ENCODE data around the gene PEPD. TPM values are rescaled to one million over a fixed set of nuclear protein-coding genes. Genes with fewer than 3 reads are reported as not detected.

PEPD gene
- total RNA-seq, 1 experiment from 2014 or later, result 84.3 TPM

DNA sequence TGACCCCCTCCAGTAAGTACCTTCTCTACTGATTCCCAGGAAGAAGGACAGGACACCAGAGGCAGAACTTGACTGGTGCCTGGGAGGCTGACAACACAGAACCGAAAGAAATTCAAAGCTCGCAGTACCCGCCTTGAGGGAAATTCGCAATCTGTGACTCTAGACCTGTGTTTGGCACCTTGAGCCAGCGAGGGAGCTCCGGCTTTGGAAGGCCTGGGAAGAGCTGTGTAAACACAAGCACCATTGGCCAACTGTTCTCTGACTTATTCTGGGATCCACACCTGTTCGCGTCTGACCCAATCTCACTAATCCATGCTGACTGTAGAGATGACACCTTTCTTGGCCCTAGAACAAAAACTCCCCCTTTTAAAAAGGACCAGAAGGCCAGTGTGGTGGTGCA lies 97.4 kb downstream of the PEPD start:
- no peak for DNase-seq
- Histone ChIP-seq H3K4me3 (ENCODE audit: insufficient read depth, low read depth, low read length) (no peak overlapping the region), H3K36me3 (replicated peaks; ENCODE audit: control insufficient read depth, insufficient read depth, low read length) (no peaks in the 10 kb centered on the region), H3K27me3 (ENCODE audit: control insufficient read depth, insufficient read depth, low read length) (no peaks in the 10 kb centered on the region)

DNA sequence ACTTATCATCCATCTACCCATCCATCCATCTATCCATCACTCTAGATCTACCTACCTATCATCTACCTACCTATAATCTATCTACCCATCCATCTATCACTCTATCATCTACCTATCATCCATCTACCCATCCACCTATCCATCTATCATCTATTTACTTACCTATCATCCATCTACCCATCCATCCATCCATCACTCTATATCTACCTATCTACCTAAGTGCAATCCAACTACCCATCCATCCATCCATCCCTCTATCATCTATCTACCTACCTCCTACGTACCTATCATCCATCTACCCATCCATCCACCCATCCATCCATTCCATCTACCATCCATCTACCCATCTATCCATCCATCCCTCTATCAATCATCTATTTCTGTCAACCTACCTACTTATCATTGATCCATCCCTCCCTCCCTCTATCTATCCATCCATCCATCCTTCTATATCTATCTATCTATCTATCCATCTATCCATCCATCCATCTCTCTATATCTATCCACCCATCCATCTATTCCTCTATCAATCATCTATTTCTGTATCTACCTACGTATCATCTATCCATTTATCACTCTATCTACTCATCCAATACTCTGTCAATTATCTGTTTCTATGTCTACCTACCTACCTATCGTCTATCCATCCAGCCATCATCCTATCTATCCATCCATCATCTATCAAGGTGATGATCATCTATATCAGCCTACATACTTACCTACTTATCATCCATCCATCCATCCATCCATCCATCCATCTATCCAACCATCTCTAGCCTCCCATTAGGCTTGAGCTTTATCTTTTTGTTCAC lies 99.0 kb downstream of the PEPD start:
- no peak for DNase-seq
- H3K27me3 ChIP-seq (ENCODE audit: control insufficient read depth, insufficient read depth, low read length), result no peaks in the 10 kb centered on the region
- no peaks in the 10 kb centered on the region for H3K36me3 ChIP-seq (replicated peaks; ENCODE audit: control insufficient read depth, insufficient read depth, low read length)
- no peak overlapping the region for H3K4me3 ChIP-seq (ENCODE audit: insufficient read depth, low read depth, low read length)

DNA sequence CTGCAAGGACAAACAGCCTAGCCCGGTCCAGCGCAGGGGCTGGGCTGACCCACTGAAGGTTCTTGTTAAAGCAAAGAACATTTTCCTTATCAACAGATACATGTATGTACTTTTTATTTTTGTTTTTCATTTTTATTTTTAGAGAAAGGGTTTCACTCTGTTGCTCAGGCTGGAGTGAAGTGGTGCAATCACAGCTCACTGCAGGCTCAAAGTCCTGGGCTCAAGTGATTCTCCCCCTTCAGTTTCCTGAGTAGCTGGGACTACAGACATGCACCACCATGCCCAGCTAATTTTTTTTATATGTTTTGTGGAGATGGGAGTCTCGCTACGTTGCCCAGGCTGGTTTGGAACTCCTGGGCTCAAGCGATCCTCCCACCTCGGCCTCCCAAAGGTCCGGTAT lies 100.2 kb downstream of the PEPD start:
- H3K4me3 ChIP-seq (ENCODE audit: insufficient read depth, low read depth, low read length), result no peak overlapping the region
- DNase-seq, result no peak

DNA sequence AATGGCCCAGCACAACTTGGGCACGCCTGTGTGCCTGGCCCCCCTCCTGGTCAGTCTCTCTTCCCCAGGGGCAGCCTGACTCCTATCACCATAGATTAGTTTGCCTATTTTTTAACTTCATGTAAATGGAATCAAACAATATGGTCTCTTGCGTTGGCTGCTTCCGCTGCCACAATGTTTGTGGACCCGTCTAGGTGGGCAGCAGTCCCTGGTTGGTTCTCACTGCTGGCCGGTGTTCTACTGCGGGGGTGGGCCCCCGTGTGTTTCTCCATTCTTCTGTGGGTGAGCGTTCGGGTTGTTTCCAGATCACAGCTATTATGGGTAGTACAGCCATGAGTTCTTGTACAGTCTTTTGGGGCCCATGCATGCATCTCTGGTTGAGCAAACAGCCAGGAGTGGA lies 100.8 kb downstream of the PEPD start:
- no peak overlapping the region for H3K4me3 ChIP-seq (ENCODE audit: insufficient read depth, low read depth, low read length)
- no peaks in the 10 kb centered on the region for H3K27me3 ChIP-seq (ENCODE audit: control insufficient read depth, insufficient read depth, low read length)
- no peaks in the 10 kb centered on the region for H3K36me3 ChIP-seq (replicated peaks; ENCODE audit: control insufficient read depth, insufficient read depth, low read length)
- DNase-seq, result no peak

More for the DNA sequence above, 100.2 kb downstream of the PEPD start:
- H3K27me3 ChIP-seq (ENCODE audit: control insufficient read depth, insufficient read depth, low read length), result no peaks in the 10 kb centered on the region
- H3K36me3 ChIP-seq (replicated peaks; ENCODE audit: control insufficient read depth, insufficient read depth, low read length), result no peaks in the 10 kb centered on the region

DNA sequence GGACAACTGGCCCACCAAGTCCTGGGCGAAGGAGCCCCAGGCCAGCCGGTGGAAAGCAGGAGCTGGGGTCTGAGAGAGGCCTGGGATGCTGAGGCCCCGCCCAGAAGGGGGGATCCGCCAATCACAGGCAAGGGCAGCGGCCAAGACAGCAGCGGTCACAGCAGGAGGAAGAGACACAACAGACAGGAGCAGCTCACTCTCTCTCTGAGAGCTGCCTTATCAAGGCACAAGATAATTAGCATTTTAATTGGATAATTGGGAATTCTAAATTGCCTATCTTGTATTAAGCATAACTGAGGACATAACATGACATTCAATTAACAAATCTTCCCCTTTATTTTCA lies 101.8 kb downstream of the PEPD start:
- Histone ChIP-seq H3K27me3 (ENCODE audit: control insufficient read depth, insufficient read depth, low read length) (no peaks in the 10 kb centered on the region), H3K36me3 (replicated peaks; ENCODE audit: control insufficient read depth, insufficient read depth, low read length) (no peaks in the 10 kb centered on the region), H3K4me3 (ENCODE audit: insufficient read depth, low read depth, low read length) (no peak overlapping the region)
- DNase-seq, result peak; percentile 98

DNA sequence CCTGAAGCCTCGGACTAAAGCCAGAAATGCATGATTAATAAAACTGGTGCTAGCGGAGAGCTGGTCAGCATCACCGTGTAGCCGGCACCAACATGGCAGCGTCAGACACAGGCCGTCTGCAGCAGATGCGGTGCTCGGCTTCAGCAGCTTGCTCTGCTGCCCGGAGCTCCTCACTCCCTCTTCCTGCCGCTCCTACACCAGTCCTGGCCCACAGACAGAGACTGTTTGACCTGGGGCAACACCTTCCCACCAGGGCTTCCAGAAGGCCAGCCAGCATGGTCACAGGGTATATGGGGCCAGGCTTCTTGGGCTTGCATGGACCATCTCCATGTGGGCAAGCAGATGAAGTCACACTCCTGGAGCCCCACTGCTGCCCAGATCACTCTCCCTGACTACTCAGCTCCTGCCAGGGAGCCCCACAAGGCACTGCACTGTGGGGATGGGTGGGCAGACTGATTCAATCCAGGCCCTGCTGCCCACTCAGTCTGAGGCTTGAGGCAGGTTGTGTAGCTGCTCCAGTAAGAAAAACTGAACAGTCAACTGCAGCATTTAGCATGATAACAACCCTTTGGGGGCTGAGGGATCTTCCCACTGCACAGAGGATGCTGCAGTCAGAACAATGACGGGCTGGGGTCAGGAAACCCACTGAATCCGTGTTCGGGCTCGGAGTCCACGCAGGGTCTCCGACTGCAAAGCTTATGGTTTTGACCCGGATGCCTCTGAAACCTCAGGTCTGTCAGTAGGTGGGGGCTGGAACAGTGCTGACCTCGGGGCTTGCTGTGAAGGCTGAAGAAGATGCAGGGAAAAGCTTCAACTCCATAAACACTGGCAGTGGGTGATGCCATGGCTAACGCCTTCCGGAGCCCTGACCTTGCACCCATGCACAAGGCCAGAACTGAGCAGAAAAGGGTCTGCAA lies 102.5 kb downstream of the PEPD start:
- no peak for DNase-seq
- no peaks in the 10 kb centered on the region for H3K27me3 ChIP-seq (ENCODE audit: control insufficient read depth, insufficient read depth, low read length)
- H3K4me3 ChIP-seq (ENCODE audit: insufficient read depth, low read depth, low read length), result no peak overlapping the region
- no peaks in the 10 kb centered on the region for H3K36me3 ChIP-seq (replicated peaks; ENCODE audit: control insufficient read depth, insufficient read depth, low read length)

DNA sequence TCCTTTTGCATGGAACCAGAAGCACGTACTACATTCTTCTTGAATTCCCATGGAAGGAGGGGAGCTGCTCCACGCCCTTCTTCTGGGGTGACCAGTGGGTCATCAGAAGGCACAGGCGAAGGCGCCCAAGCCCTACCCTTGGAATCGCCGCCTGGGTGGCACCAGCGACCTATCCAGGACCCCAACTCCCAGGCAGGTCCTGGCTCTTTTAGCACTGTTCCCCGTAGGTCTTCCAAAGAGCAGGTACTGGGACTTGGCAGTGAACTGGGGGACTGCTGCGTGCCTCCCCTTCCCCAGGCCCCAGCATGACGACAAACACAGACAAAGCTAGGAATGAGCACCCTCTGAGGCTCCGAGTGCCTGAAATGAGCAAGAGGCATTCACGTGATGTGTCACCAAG lies 103.1 kb downstream of the PEPD start:
- H3K4me3 ChIP-seq (ENCODE audit: insufficient read depth, low read depth, low read length), result no peak overlapping the region
- no peaks in the 10 kb centered on the region for H3K36me3 ChIP-seq (replicated peaks; ENCODE audit: control insufficient read depth, insufficient read depth, low read length)
- no peaks in the 10 kb centered on the region for H3K27me3 ChIP-seq (ENCODE audit: control insufficient read depth, insufficient read depth, low read length)
- DNase-seq, result peak; percentile 82

DNA sequence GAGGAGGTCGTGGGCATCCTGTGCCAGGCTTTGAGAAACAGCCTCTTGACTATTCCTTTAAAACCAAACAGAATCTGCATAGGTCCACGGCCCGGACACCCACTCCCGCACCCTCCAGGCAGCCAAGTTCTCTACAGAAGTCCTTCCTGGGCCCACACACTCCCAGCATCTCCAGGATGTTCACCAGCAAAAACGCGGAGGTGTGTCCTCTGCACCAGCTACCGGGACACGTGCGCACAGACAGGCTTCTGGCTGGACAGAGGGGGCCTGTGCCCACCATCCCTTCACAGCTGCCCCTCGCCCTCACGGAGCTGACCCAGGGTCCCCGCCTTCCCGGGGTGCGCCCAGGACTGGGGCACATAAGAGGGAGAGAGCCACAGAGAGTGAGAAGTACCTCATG lies 103.8 kb downstream of the PEPD start:
- Histone ChIP-seq H3K27me3 (ENCODE audit: control insufficient read depth, insufficient read depth, low read length) (no peaks in the 10 kb centered on the region), H3K4me3 (ENCODE audit: insufficient read depth, low read depth, low read length) (no peak overlapping the region), H3K36me3 (replicated peaks; ENCODE audit: control insufficient read depth, insufficient read depth, low read length) (no peaks in the 10 kb centered on the region)
- no peak for DNase-seq

DNA sequence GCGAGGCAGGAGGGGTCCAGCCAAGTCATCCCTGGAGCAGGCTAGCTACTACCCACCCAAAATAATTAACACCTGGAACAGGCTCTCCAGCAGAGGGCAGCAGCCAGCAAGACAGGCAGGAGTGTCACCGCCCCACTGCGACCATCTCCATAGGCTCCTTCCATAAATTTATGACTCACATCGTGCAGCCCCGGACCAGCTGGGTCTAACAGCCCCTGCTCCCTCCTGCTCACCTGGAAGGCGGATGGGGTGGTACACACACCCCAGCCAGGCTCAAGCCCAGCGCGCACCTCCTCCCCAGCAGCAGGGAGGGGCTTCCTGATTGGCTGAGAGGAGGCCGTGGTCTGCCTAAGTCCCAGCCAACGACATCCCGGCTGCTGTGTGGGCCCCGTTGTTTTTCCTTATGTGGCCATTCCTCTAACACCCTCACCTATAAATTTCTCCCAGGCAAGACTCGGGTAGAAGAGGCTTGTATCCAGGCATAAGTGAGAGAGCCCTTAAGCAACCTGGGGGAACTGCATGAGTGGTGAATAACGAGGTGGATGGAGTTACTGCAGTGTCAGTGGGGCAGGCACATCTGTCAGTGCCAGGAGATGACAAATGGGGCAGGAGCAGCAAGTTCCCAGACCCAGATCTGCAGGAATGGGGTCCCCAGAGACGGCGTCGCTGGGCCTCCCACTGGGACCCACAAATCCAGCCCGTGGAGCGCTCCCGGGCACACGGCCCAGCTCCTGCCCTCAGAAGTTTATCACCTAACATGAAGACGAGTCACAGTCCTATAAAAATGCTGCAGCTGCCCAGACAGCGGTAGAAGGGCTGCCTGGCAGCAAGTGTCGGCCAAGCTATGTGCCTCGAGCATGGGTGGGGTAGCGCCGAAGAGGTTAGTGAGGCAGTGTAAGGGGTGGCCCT lies 105.0 kb downstream of the PEPD start:
- no peaks in the 10 kb centered on the region for H3K27me3 ChIP-seq (ENCODE audit: control insufficient read depth, insufficient read depth, low read length)
- H3K4me3 ChIP-seq (ENCODE audit: insufficient read depth, low read depth, low read length), result no peak overlapping the region
- DNase-seq, result peak; percentile 96
- H3K36me3 ChIP-seq (replicated peaks; ENCODE audit: control insufficient read depth, insufficient read depth, low read length), result no peaks in the 10 kb centered on the region

DNA sequence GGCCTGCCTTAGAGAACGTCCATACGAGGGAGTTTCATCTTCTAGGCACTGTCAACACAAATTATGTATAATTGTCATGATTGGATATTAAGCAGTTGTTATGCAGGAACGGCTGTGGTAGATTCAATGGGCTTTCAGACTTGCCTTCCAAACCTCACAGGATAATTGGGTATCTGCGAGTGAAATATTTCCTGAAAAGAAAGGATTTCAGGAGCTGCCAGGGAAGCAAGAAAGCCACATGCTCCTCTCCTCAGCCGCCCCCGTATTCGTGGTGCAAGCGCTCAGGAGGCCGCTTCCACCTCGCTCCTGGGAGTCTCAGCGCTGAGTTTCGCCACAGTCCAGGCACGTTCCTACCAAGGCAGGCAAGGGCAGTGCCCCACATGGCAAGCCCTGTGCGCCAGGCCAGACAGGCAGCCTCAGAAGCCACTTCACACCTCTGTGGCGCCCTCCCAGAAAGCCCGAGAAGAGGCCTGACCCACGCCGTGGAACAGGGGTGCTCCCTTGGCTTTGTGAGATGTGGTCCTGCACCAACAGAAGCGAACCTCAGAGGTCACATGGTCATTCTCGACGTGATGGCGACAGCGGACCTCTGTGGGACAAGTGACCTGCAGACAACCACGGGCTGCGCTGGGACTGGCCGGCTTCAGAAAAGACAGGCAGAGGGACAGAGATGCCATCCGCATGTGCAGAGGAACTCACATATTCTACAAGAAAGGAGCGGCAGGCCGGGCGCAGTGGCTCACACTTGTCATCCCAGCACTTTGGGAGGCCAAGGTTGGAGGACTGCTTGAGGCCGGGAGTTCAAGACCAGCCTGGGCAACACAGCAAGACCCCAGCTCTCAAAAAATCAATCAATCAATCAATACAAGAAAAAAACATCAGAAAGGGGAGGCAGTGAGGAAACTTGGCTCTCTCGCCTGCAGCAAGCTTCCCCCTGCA lies 106.7 kb downstream of the PEPD start:
- H3K27me3 ChIP-seq (ENCODE audit: control insufficient read depth, insufficient read depth, low read length), result no peaks in the 10 kb centered on the region
- no peak overlapping the region for H3K4me3 ChIP-seq (ENCODE audit: insufficient read depth, low read depth, low read length)
- no peak for DNase-seq
- no peaks in the 10 kb centered on the region for H3K36me3 ChIP-seq (replicated peaks; ENCODE audit: control insufficient read depth, insufficient read depth, low read length)

DNA sequence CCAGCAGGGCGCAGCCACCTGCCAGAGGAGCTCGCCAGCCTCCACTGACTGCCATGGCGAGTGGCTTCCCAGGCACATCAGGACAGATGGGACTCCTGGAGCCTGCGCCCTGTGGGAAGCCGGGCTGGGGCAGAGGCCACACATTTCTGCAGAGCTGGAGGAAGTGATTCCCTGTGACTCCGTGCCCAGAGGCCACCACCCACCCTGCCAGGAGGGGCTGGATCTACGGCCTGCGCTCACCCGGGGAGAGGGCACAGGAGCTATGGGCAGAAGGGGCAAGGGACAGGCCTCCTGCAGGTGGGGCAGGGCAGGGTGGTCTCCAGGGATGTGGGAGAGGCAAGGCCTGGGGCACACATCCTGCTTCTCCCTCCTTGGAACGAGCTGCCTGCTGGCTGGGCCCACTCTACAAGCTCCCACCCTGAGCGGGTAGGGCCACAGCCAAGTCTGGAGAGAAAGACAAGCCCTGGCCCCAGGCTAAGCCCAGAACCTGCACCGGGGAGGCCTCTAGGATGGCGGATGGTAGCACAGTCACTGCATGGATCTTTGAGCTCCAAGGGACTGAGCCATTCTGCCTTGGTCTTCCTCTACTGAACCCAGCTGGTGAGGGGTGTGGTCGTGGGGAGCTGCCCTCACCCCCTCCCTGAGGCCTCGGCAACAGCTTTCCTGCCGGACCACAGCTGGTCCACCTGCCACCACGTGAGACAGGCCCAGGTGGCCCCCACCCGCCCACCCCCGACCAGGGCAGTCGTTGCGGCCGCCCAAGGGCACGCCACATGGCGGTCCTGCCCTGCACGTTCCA lies 107.5 kb downstream of the PEPD start:
- no peaks in the 10 kb centered on the region for H3K36me3 ChIP-seq (replicated peaks; ENCODE audit: control insufficient read depth, insufficient read depth, low read length)
- no peak for DNase-seq
- no peak overlapping the region for H3K4me3 ChIP-seq (ENCODE audit: insufficient read depth, low read depth, low read length)
- no peaks in the 10 kb centered on the region for H3K27me3 ChIP-seq (ENCODE audit: control insufficient read depth, insufficient read depth, low read length)

DNA sequence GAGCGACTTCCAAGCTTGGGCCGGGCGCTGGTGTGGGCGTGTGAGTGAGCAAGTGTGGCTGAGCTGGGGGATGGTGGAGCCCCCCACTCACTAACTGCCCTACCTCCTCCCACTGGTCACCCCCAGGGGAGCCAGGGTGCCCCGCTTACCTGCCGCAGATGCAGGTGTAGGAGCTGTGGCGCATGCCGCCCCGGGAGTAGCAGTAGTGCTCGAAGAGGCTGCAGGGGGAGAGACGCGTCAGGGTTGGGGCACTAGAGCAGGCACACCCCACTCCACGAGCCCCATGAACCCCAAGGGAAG lies 108.2 kb downstream of the PEPD start:
- Histone ChIP-seq H3K4me3 (ENCODE audit: insufficient read depth, low read depth, low read length) (no peak overlapping the region), H3K36me3 (replicated peaks; ENCODE audit: control insufficient read depth, insufficient read depth, low read length) (no peaks in the 10 kb centered on the region), H3K27me3 (ENCODE audit: control insufficient read depth, insufficient read depth, low read length) (no peaks in the 10 kb centered on the region)
- no peak for DNase-seq

All from H7 (cell line).